ENCODE data around the gene ANKS1A. TPM values are rescaled to one million over a fixed set of nuclear protein-coding genes. Genes with fewer than 3 reads are reported as not detected.
A peak's percentile ranks its signal among the peaks of the same experiment; 100 is the strongest.

The ANKS1A gene
- total RNA-seq, 2 donors from 2014 or later: 34.9 to 36.4 TPM

- peak overlapping the region; percentile 27 for H3K27ac ChIP-seq (ENCODE audit: low read depth, low read length)
- DNase-seq: peak; percentile 17
Measured at GRCh38 chr6:35016502-35017321, 127.7 kb downstream of the ANKS1A start.

GRCh38 chr6:35017411-35018181, 128.5 kb downstream of the ANKS1A start:
- no peaks in the 10 kb centered on the region for H3K27me3 Mint-ChIP-seq (ENCODE audit: insufficient read depth)
- H3K9me3 ChIP-seq (ENCODE audit: control insufficient read depth, low read length): no peaks in the 10 kb centered on the region
- peak overlapping the region; percentile 8 for H3K27ac Mint-ChIP-seq
- H3K9ac ChIP-seq (ENCODE audit: extremely low read depth, low read length, poor library complexity, severe bottlenecking): no peak overlapping the region
- no peaks in the 10 kb centered on the region for H3K27me3 ChIP-seq (ENCODE audit: control insufficient read depth, insufficient read depth, low read length, poor library complexity, severe bottlenecking)
- peak; percentile 42 for DNase-seq
- WGBS, 2 experiments (ENCODE audit: insufficient coverage in 1 of 2, insufficient read length in 1 of 2): 93 to 97% methylated on average over 19 to 28 of the region's 28 CpGs
- no peak overlapping the region for H3K4me3 Mint-ChIP-seq
- TF ChIP-seq CTCF (conservative IDR thresholded peaks at IDR 0.05): no peak
- no peaks in the 10 kb centered on the region for H3K9me3 Mint-ChIP-seq
- H3K4me1 ChIP-seq (ENCODE audit: control insufficient read depth, insufficient read depth, low read length): peaks cover 13% of the 10 kb centered on the region
- H3K4me1 Mint-ChIP-seq: peaks cover 37% of the 10 kb centered on the region
- H3K36me3 ChIP-seq (ENCODE audit: control insufficient read depth, insufficient read depth, low read length): peaks cover 30% of the 10 kb centered on the region
- peaks cover 11% of the 10 kb centered on the region for H3K36me3 Mint-ChIP-seq (ENCODE audit: low read depth)
- H3K27ac ChIP-seq (ENCODE audit: low read depth, low read length): no peak overlapping the region
- H3K4me3 ChIP-seq (ENCODE audit: low read length): no peak overlapping the region

More at GRCh38 chr6:35016502-35017321, 127.7 kb downstream of the ANKS1A start:
- Mint-ChIP-seq H3K27ac (peak overlapping the region; percentile 8), H3K36me3 (ENCODE audit: low read depth) (peaks cover 10% of the 10 kb centered on the region), H3K9me3 (no peaks in the 10 kb centered on the region), H3K27me3 (ENCODE audit: insufficient read depth) (no peaks in the 10 kb centered on the region), H3K4me3 (no peak overlapping the region), H3K4me1 (peaks cover 31% of the 10 kb centered on the region)
- peaks cover 28% of the 10 kb centered on the region for H3K36me3 ChIP-seq (ENCODE audit: control insufficient read depth, insufficient read depth, low read length)
- no peaks in the 10 kb centered on the region for H3K9me3 ChIP-seq (ENCODE audit: control insufficient read depth, low read length)
- no peak for TF ChIP-seq CTCF (conservative IDR thresholded peaks at IDR 0.05)
- WGBS, 2 experiments (ENCODE audit: insufficient coverage in 1 of 2, insufficient read length in 1 of 2): 85 to 92% methylated on average over 4 to 11 of the region's 11 CpGs
- no peak overlapping the region for H3K4me3 ChIP-seq (ENCODE audit: low read length)
- H3K27me3 ChIP-seq (ENCODE audit: control insufficient read depth, insufficient read depth, low read length, poor library complexity, severe bottlenecking): no peaks in the 10 kb centered on the region
- peaks cover 13% of the 10 kb centered on the region for H3K4me1 ChIP-seq (ENCODE audit: control insufficient read depth, insufficient read depth, low read length)
- no peak overlapping the region for H3K9ac ChIP-seq (ENCODE audit: extremely low read depth, low read length, poor library complexity, severe bottlenecking)

GRCh38 chr6:35018182-35018519, 129.1 kb downstream of the ANKS1A start:
- Mint-ChIP-seq H3K27ac (no peak overlapping the region), H3K9me3 (no peaks in the 10 kb centered on the region), H3K27me3 (ENCODE audit: insufficient read depth) (no peaks in the 10 kb centered on the region), H3K4me1 (peaks cover 42% of the 10 kb centered on the region), H3K36me3 (ENCODE audit: low read depth) (peaks cover 11% of the 10 kb centered on the region), H3K4me3 (no peak overlapping the region)
- no peak for TF ChIP-seq CTCF (conservative IDR thresholded peaks at IDR 0.05)
- H3K9ac ChIP-seq (ENCODE audit: extremely low read depth, low read length, poor library complexity, severe bottlenecking): no peak overlapping the region
- 97 to 100% methylated on average over 2 to 3 of the region's 3 CpGs for WGBS, 2 experiments (ENCODE audit: insufficient coverage in 1 of 2, insufficient read length in 1 of 2)
- no peak overlapping the region for H3K4me3 ChIP-seq (ENCODE audit: low read length)
- H3K36me3 ChIP-seq (ENCODE audit: control insufficient read depth, insufficient read depth, low read length): peaks cover 30% of the 10 kb centered on the region
- no peak overlapping the region for H3K27ac ChIP-seq (ENCODE audit: low read depth, low read length)
- H3K4me1 ChIP-seq (ENCODE audit: control insufficient read depth, insufficient read depth, low read length): peaks cover 14% of the 10 kb centered on the region
- no peaks in the 10 kb centered on the region for H3K27me3 ChIP-seq (ENCODE audit: control insufficient read depth, insufficient read depth, low read length, poor library complexity, severe bottlenecking)
- no peak for DNase-seq
- no peaks in the 10 kb centered on the region for H3K9me3 ChIP-seq (ENCODE audit: control insufficient read depth, low read length)

Data from endodermal cell (in vitro differentiated cells).